SK-N-SH (cell line): ENCODE data around the gene SMURF1. TPM values are rescaled to one million over a fixed set of nuclear protein-coding genes. Genes with fewer than 3 reads are reported as not detected.

Experiments
- CTCF ChIA-PET: fragments of 300-600, 350-600 bp; formaldehyde crosslinking; extraction: SDS; loops from one replicate; lab custom pipeline; 2021; lab: Yijun Ruan, JAX
- POLR2A ChIA-PET: fragments of 350-600 bp; sonication (Branson Sonifier 250); formaldehyde crosslinking; extraction: SDS; loops from one replicate; lab custom pipeline; 2020; ENCODE audit warnings: antibody characterized with exemption, inconsistent platforms; lab: Yijun Ruan, JAX
- DNase-seq: peaks from one replicate; pipeline ENCODE4 v3.0.0; 2012
- H2AFZ ChIP-seq: fragments of 200-600 bp; sonication (generic); 2 replicates; pipeline ENCODE4 v1.8.1; 2016; ENCODE audit warnings: antibody characterized with exemption, mild to moderate bottlenecking, low read depth
- H3F3A ChIP-seq: fragments of 200-600 bp; sonication (generic); replicated peaks from 2 replicates; pipeline ENCODE3; 2016; ENCODE audit warnings: antibody characterized with exemption, mild to moderate bottlenecking; ENCODE audit not compliant: insufficient read depth
- H3K27ac ChIP-seq, 2 experiments: fragments of 200-500 bp in 1 of 2; fragments of 200-600 bp in 1 of 2; sonication (Bioruptor generic) in 1 of 2; sonication (generic), shearing (Covaris generic) in 1 of 2; 2 replicates each; pipeline versions ENCODE4 v1.5.1 to v1.6.1; 2014 to 2016; ENCODE audit warnings: low read depth in 2 of 2, inconsistent platforms in 1 of 2, low read length in 1 of 2, mild to moderate bottlenecking in 1 of 2, mixed read lengths in 1 of 2
- H3K27me3 ChIP-seq: fragments of 200-600 bp; sonication (generic), shearing (Covaris generic); 2 replicates; pipeline ENCODE4 v1.6.1; 2016; ENCODE audit warnings: mixed run types; ENCODE audit not compliant: insufficient read depth
- H3K36me3 ChIP-seq, 2 experiments: fragments of 200-500 bp in 1 of 2; fragments of 200-600 bp in 1 of 2; sonication (Bioruptor generic) in 1 of 2; sonication (generic) in 1 of 2; replicated peaks in 1 of 2; 2 replicates each; pipeline versions ENCODE3 to v1.5.1; 2014 to 2016; ENCODE audit warnings: low read length in 1 of 2, mild to moderate bottlenecking in 1 of 2; ENCODE audit not compliant: insufficient read depth in 2 of 2, control insufficient read depth in 1 of 2
- H3K4me1 ChIP-seq, 2 experiments: fragments of 200-500 bp in 1 of 2; fragments of 200-600 bp in 1 of 2; sonication (Bioruptor generic) in 1 of 2; sonication (generic), shearing (Covaris generic) in 1 of 2; 2 replicates each; pipeline versions ENCODE4 v1.5.1 to v1.6.1; 2014 to 2016; ENCODE audit warnings: low read depth in 1 of 2, low read length in 1 of 2, mixed run types in 1 of 2; ENCODE audit not compliant: insufficient read depth in 2 of 2, control insufficient read depth in 1 of 2
- H3K4me2 ChIP-seq: fragments of 200-600 bp; sonication (generic), shearing (Covaris generic); 2 replicates; pipeline ENCODE4 v1.6.1; 2017; ENCODE audit warnings: mixed run types
- H3K4me3 ChIP-seq, 2 experiments: fragments of 200-500 bp in 1 of 2; fragments of 200-600 bp in 1 of 2; sonication (Bioruptor generic) in 1 of 2; sonication (generic), shearing (Covaris generic) in 1 of 2; 2 replicates each; pipeline versions ENCODE4 v1.5.1 to v1.8.1; 2014 to 2016; ENCODE audit warnings: low read depth in 2 of 2, inconsistent platforms in 1 of 2, low read length in 1 of 2, mild to moderate bottlenecking in 1 of 2, mixed read lengths in 1 of 2, moderate library complexity in 1 of 2
- H3K79me2 ChIP-seq: fragments of 200-600 bp; sonication (generic); 2 replicates; pipeline ENCODE4 v1.8.1; 2017; ENCODE audit warnings: mild to moderate bottlenecking; ENCODE audit not compliant: insufficient read depth
- H3K9ac ChIP-seq: fragments of 200-600 bp; sonication (generic); 2 replicates; pipeline ENCODE4 v1.6.1; 2017; ENCODE audit warnings: mixed run types
- H3K9me2 ChIP-seq: fragments of 200-600 bp; sonication (generic); 2 replicates; pipeline ENCODE4 v1.6.1; 2017; ENCODE audit warnings: mixed run types
- H3K9me3 ChIP-seq: fragments of 200-600 bp; sonication (generic); 2 replicates; pipeline ENCODE4 v1.6.1; 2017; ENCODE audit warnings: mixed run types, mild to moderate bottlenecking, moderate library complexity
- H4K20me1 ChIP-seq: fragments of 200-600 bp; sonication (generic); 2 replicates; pipeline ENCODE4 v1.6.1; 2017; ENCODE audit warnings: mild to moderate bottlenecking, mixed run types; ENCODE audit not compliant: insufficient read depth
- CHD2 ChIP-seq: fragments of 150-350 bp; IDR thresholded peaks from 2 replicates; pipeline ENCODE4 v1.6.1; 2018; ENCODE audit warnings: low read length; ENCODE audit not compliant: partially characterized antibody
- ELF1 ChIP-seq: IDR thresholded peaks from 2 replicates; pipeline ENCODE4 v1.4.0; 2012
- EP300 ChIP-seq, 2 experiments: IDR thresholded peaks; 2 replicates each; pipeline versions ENCODE4 v1.4.0 to v1.6.1; 2012; ENCODE audit warnings: borderline replicate concordance in 1 of 2, low read depth in 1 of 2, low read length in 1 of 2
- FOSL2 ChIP-seq: IDR thresholded peaks from 2 replicates; pipeline ENCODE4 v1.4.0; 2012; ENCODE audit warnings: low read depth, mild to moderate bottlenecking, moderate library complexity, borderline replicate concordance
- FOXM1 ChIP-seq: IDR thresholded peaks from 2 replicates; pipeline ENCODE4 v1.4.0; 2012; ENCODE audit warnings: low read depth, mild to moderate bottlenecking
- MEF2A ChIP-seq: IDR thresholded peaks from 2 replicates; pipeline ENCODE4 v1.4.0; 2012; ENCODE audit warnings: low read depth, borderline replicate concordance
- POLR2AphosphoS5 ChIP-seq: IDR thresholded peaks from 2 replicates; pipeline ENCODE4 v1.6.1; 2012; ENCODE audit warnings: low read depth, low read length
- RAD21 ChIP-seq: IDR thresholded peaks from 2 replicates; pipeline ENCODE4 v1.6.1; 2012; ENCODE audit warnings: mild to moderate bottlenecking, low read length
- RCOR1 ChIP-seq: fragments of 150-350 bp; IDR thresholded peaks from 2 replicates; pipeline ENCODE4 v1.6.1; 2017; ENCODE audit warnings: antibody characterized with exemption, low read length
- SIN3A ChIP-seq: IDR thresholded peaks from 2 replicates; pipeline ENCODE4 v1.6.1; 2012; ENCODE audit warnings: low read depth, mild to moderate bottlenecking, low read length, moderate library complexity, borderline replicate concordance
- SMC3 ChIP-seq: IDR thresholded peaks from 2 replicates; pipeline ENCODE4 v1.6.1; 2012; ENCODE audit warnings: low read depth, low read length, improper control_type of control experiment
- WGBS: methylation state at CpG from one replicate; pipeline ENCODE4 v1.1.6; 2017; ENCODE audit warnings: low lambda C conversion rate; 5-methylcytosine and 5-hydroxymethylcytosine counted together
- polyA plus RNA-seq, 3 experiments: library from polyadenylated mRNA; depleted of rRNA; stranded (reverse); fragments of >200 nt; gene quantifications; 2 replicates each; pipeline ENCODE4 v1.2.3, GENCODE V29; 2012
- TF ChIP-seq, protein P1 (sequence below): fragments of 200-600 bp; sonication (generic); IDR thresholded peaks from 2 replicates; pipeline ENCODE4 v1.6.1; 2017; ENCODE audit warnings: antibody characterized with exemption, mild to moderate bottlenecking, moderate library complexity

SMURF1 gene
- polyA plus RNA-seq, 1 of the 3 experiments (the other 2 are of a cell fraction): 12.9 TPM

DNA sequence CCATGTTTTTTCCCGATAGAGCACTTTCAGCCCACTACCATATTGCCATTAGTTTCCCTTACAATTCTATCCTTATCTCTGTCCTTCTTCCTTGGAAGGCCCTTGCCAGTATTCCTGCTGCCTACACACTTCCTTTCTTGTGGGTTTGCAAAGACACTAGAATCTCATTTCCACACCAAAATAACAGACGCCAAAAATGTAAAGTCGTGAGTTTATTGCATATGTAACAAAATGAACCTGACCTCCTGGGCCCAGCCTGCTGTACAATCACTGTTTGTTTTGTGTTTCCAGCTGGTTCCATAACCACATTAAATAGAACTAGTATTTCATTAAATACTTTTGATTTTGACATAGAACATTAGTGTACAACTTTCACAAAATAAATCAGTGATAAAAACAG, 116.7 kb downstream of the SMURF1 start:
- peaks cover 0 to 6% of the 10 kb centered on the region in 2 experiments; a peak in 1 of 4 replicates for H3K4me1 ChIP-seq
- H4K20me1 ChIP-seq: no peaks in the 10 kb centered on the region
- 99% methylated on average over 3 of the region's 3 CpGs for WGBS
- peaks cover 21% of the 10 kb centered on the region; the same call in 1 of the 2 replicates for H3K79me2 ChIP-seq
- no peak overlapping the region for H3K27ac ChIP-seq
- ChIA-PET POLR2A (no interaction called here), CTCF (interaction anchor here (3.0 kb wide), 1 partner anchor 11 kb away, joined by 16 read pairs; no protein-coding TSS in a partner anchor)
- peaks cover 9% of the 10 kb centered on the region for H3F3A ChIP-seq
- H2AFZ ChIP-seq: no peak overlapping the region
- H3K4me3 ChIP-seq: no peak overlapping the region
- H3K27me3 ChIP-seq: no peaks in the 10 kb centered on the region
- H3K9ac ChIP-seq: no peak overlapping the region
- no peaks in the 10 kb centered on the region for H3K9me3 ChIP-seq
- DNase-seq: no peak
- peaks cover 46 to 55% of the 10 kb centered on the region in 2 experiments for H3K36me3 ChIP-seq
- TF ChIP-seq CHD2 (no peak), RCOR1 (no peak)
- no peak overlapping the region for H3K4me2 ChIP-seq
- no peaks in the 10 kb centered on the region for H3K9me2 ChIP-seq

DNA sequence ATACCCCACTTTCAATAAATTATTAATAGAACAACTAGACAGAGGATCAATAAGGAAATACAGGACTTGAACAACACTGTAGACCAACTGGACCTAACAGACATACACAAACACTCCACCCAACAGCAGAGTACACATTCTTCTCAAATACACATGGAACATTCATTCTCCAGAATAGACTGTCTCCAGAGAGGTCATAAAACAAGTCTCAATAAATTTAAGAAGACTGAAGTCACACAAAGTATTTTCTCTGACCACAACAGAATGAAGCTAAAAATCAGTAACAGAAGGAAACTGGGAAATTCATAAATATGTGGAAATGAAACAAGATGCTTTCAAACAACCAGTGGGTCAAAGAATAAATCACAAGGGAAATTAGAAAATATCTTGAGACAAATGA, 119.8 kb downstream of the SMURF1 start:
- TF ChIP-seq EP300 (IDR thresholded peaks at IDR 0.05; ENCODE audit: borderline replicate concordance in 1 of 2, low read depth in 1 of 2, low read length in 1 of 2) (no peak), FOSL2 (no peak), SMC3 (no peak), RAD21 (no peak), POLR2AphosphoS5 (no peak), ELF1 (no peak), FOXM1 (no peak), MEF2A (no peak), SIN3A (no peak)
- TF ChIP-seq, protein P1, sequence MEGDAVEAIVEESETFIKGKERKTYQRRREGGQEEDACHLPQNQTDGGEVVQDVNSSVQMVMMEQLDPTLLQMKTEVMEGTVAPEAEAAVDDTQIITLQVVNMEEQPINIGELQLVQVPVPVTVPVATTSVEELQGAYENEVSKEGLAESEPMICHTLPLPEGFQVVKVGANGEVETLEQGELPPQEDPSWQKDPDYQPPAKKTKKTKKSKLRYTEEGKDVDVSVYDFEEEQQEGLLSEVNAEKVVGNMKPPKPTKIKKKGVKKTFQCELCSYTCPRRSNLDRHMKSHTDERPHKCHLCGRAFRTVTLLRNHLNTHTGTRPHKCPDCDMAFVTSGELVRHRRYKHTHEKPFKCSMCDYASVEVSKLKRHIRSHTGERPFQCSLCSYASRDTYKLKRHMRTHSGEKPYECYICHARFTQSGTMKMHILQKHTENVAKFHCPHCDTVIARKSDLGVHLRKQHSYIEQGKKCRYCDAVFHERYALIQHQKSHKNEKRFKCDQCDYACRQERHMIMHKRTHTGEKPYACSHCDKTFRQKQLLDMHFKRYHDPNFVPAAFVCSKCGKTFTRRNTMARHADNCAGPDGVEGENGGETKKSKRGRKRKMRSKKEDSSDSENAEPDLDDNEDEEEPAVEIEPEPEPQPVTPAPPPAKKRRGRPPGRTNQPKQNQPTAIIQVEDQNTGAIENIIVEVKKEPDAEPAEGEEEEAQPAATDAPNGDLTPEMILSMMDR: no peak
- H3F3A ChIP-seq: peaks cover 13% of the 10 kb centered on the region
- H3K27me3 ChIP-seq: no peaks in the 10 kb centered on the region
- H3K9ac ChIP-seq: no peak overlapping the region
- POLR2A ChIA-PET: no interaction called here
- H3K9me2 ChIP-seq: no peaks in the 10 kb centered on the region
- no peak overlapping the region for H3K4me2 ChIP-seq
- no peaks in the 10 kb centered on the region for H4K20me1 ChIP-seq
- no peak overlapping the region for H3K4me3 ChIP-seq
- CTCF ChIA-PET: interaction anchor here (1.5 to 4.1 kb wide), 4 partner anchors 11 to 289 kb away, joined by 4 to 15 read pairs (median 7); no protein-coding TSS in a partner anchor
- H3K9me3 ChIP-seq: no peaks in the 10 kb centered on the region
- H3K4me1 ChIP-seq: no peaks in the 10 kb centered on the region
- H3K36me3 ChIP-seq: peaks cover 33 to 50% of the 10 kb centered on the region in 2 experiments
- peak overlapping the region in 1 of 2 experiments; percentile 17; a peak in 1 of 4 replicates for H3K27ac ChIP-seq
- peaks cover 21% of the 10 kb centered on the region; the same call in 1 of the 2 replicates for H3K79me2 ChIP-seq
- no peak for DNase-seq
- no peak overlapping the region for H2AFZ ChIP-seq
